H9 (cell line): ENCODE results near the gene ARHGEF25. TPM values are rescaled to one million over a fixed set of nuclear protein-coding genes. Genes with fewer than 3 reads are reported as not detected.

ENCODE experiments used
- DNase-seq: peaks from one replicate; pipeline ENCODE4 v3.0.0-alpha.2; 2017
- H2AFZ ChIP-seq: one replicate; pipeline ENCODE4 v1.6.1; 2013; ENCODE audit warnings: mild to moderate bottlenecking, low read length, control low read depth, moderate library complexity
- H2AK5ac ChIP-seq: 2 replicates; pipeline ENCODE4 v1.6.1; 2013; ENCODE audit warnings: low read length, control low read depth, mixed read lengths; ENCODE audit not compliant: insufficient read length
- H2BK120ac ChIP-seq: one replicate; pipeline ENCODE4 v1.6.1; 2013; ENCODE audit warnings: low read depth, mild to moderate bottlenecking, low read length, control low read depth, inconsistent platforms; ENCODE audit not compliant: poor library complexity, severe bottlenecking
- H2BK12ac ChIP-seq: 2 replicates; pipeline ENCODE4 v1.6.1; 2013; ENCODE audit warnings: low read length, control low read depth, mixed read lengths, low read depth; ENCODE audit not compliant: insufficient read length
- H2BK15ac ChIP-seq: 2 replicates; pipeline ENCODE4 v1.6.1; 2013; ENCODE audit warnings: low read depth, low read length, control low read depth
- H2BK20ac ChIP-seq: one replicate; pipeline ENCODE4 v1.6.1; 2013; ENCODE audit warnings: low read depth, mild to moderate bottlenecking, low read length, control low read depth, inconsistent platforms; ENCODE audit not compliant: poor library complexity, severe bottlenecking
- H2BK5ac ChIP-seq: 2 replicates; pipeline ENCODE4 v1.6.1; 2013; ENCODE audit warnings: low read length, control low read depth, mixed read lengths; ENCODE audit not compliant: insufficient read length
- H3K14ac ChIP-seq: 2 replicates; pipeline ENCODE4 v1.6.1; 2013; ENCODE audit warnings: low read length, control low read depth; ENCODE audit not compliant: insufficient read depth
- H3K18ac ChIP-seq: 2 replicates; pipeline ENCODE4 v1.6.1; 2013; ENCODE audit warnings: low read depth, mild to moderate bottlenecking, mixed read lengths, low read length, control low read depth; ENCODE audit not compliant: insufficient read length
- H3K23ac ChIP-seq: 2 replicates; pipeline ENCODE4 v1.6.1; 2013; ENCODE audit warnings: low read length, control low read depth, mixed read lengths, low read depth; ENCODE audit not compliant: insufficient read length
- H3K23me2 ChIP-seq: 2 replicates; pipeline ENCODE4 v1.6.1; 2013; ENCODE audit warnings: low read depth, mild to moderate bottlenecking, mixed read lengths, low read length, control low read depth; ENCODE audit not compliant: insufficient read length, poor library complexity, severe bottlenecking
- H3K27ac ChIP-seq: 2 replicates; pipeline ENCODE4 v1.5.1; 2013; ENCODE audit warnings: low read length, control low read depth, mixed read lengths, low read depth; ENCODE audit not compliant: insufficient read length
- H3K27me3 ChIP-seq: 2 replicates; pipeline ENCODE4 v1.6.1; 2013; ENCODE audit warnings: low read length, control low read depth, inconsistent platforms; ENCODE audit not compliant: insufficient read depth
- H3K4ac ChIP-seq: 2 replicates; pipeline ENCODE4 v1.6.1; 2013; ENCODE audit warnings: low read depth, mild to moderate bottlenecking, control low read depth, inconsistent platforms, low read length, moderate library complexity
- H3K4me1 ChIP-seq: 2 replicates; pipeline ENCODE4 v1.6.1; 2013; ENCODE audit warnings: low read length, control low read depth, inconsistent platforms; ENCODE audit not compliant: insufficient read depth
- H3K4me2 ChIP-seq: 2 replicates; pipeline ENCODE4 v1.6.1; 2013; ENCODE audit warnings: low read length, control low read depth, mixed read lengths; ENCODE audit not compliant: insufficient read length, insufficient read depth
- H3K56ac ChIP-seq: 2 replicates; pipeline ENCODE4 v1.6.1; 2013; ENCODE audit warnings: low read depth, mild to moderate bottlenecking, mixed read lengths, low read length, control low read depth; ENCODE audit not compliant: insufficient read length
- H3K79me1 ChIP-seq: 2 replicates; pipeline ENCODE4 v1.6.1; 2013; ENCODE audit warnings: low read depth, mild to moderate bottlenecking, moderate library complexity, low read length, control low read depth, inconsistent platforms; ENCODE audit not compliant: insufficient read depth, poor library complexity, severe bottlenecking
- H3K79me2 ChIP-seq: 2 replicates; pipeline ENCODE4 v1.6.1; 2013; ENCODE audit warnings: low read length, control low read depth, inconsistent platforms; ENCODE audit not compliant: insufficient read depth
- H3K9ac ChIP-seq: 2 replicates; pipeline ENCODE4 v1.6.1; 2013; ENCODE audit warnings: low read length, control low read depth, mixed read lengths; ENCODE audit not compliant: insufficient read length; ENCODE audit errors: extremely low read depth
- H3K9me3 ChIP-seq: one replicate; pipeline ENCODE4 v1.6.1; 2013; ENCODE audit warnings: low read depth, low read length, inconsistent platforms; ENCODE audit not compliant: control insufficient read depth
- H3T11ph ChIP-seq: one replicate; pipeline ENCODE4 v1.6.1; 2013; ENCODE audit warnings: mild to moderate bottlenecking, low read length, control low read depth, inconsistent platforms
- H4K20me1 ChIP-seq: one replicate; pipeline ENCODE4 v1.6.1; 2013; ENCODE audit not compliant: control insufficient read depth, insufficient read length, insufficient read depth
- H4K5ac ChIP-seq: 2 replicates; pipeline ENCODE4 v1.6.1; 2013; ENCODE audit warnings: low read depth, mild to moderate bottlenecking, mixed read lengths, low read length, control low read depth; ENCODE audit not compliant: insufficient read length
- H4K8ac ChIP-seq: replicated peaks from 2 replicates; pipeline ENCODE4 v1.6.1; 2013; ENCODE audit warnings: low read length, control low read depth, mixed read lengths, low read depth; ENCODE audit not compliant: insufficient read length
- H4K91ac ChIP-seq: 2 replicates; pipeline ENCODE4 v1.6.1; 2013; ENCODE audit warnings: low read depth, mild to moderate bottlenecking, moderate library complexity, mixed read lengths, low read length, control low read depth; ENCODE audit not compliant: insufficient read length
- H3K27ac Mint-ChIP-seq, 3 experiments: 2 replicates in 2 of 3; 3 replicates in 1 of 3; pipeline ENCODE4 v1.8.0; 2020 to 2021; ENCODE audit warnings: mixed read lengths in 3 of 3, mild to moderate bottlenecking in 1 of 3, moderate library complexity in 1 of 3
- H3K27me3 Mint-ChIP-seq: 2 replicates; pipeline ENCODE4 v1.8.0; 2021; ENCODE audit warnings: low read depth, mild to moderate bottlenecking, moderate library complexity, mixed read lengths
- H3K36me3 Mint-ChIP-seq, 3 experiments: 2 replicates in 2 of 3; 3 replicates in 1 of 3; pipeline ENCODE4 v1.8.0; 2020 to 2021; ENCODE audit warnings: low read depth in 3 of 3, mixed read lengths in 3 of 3; ENCODE audit not compliant: insufficient read depth in 1 of 3
- H3K4me1 Mint-ChIP-seq, 2 experiments: 2 replicates each; pipeline ENCODE4 v1.8.0; 2020; ENCODE audit warnings: mixed read lengths in 2 of 2
- H3K4me3 Mint-ChIP-seq, 2 experiments: 2 replicates in 1 of 2; 3 replicates in 1 of 2; pipeline ENCODE4 v1.8.0; 2020 to 2021; ENCODE audit warnings: mild to moderate bottlenecking in 2 of 2, mixed read lengths in 2 of 2, moderate library complexity in 1 of 2
- H3K9me3 Mint-ChIP-seq, 2 experiments: 2 replicates in 1 of 2; 3 replicates in 1 of 2; pipeline ENCODE4 v1.8.0; 2020; ENCODE audit warnings: mild to moderate bottlenecking in 2 of 2, mixed read lengths in 2 of 2, moderate library complexity in 1 of 2
- whole genome bisulfite sequencing: extraction: QIAGEN DNeasy Blood & Tissue Kit; methylation state at CpG from one replicate; pipeline ENCODE4 v1.1.7; 2013; ENCODE audit warnings: missing lambda C conversion rate, low lambda C conversion rate, mixed read lengths; ENCODE audit not compliant: insufficient read length; ENCODE audit errors: extremely low coverage; 5-methylcytosine and 5-hydroxymethylcytosine counted together
- total RNA-seq: library from RNA; stranded (reverse); gene quantifications from 2 replicates; pipeline ENCODE4 v1.2.1, GENCODE V29; 2021
- TF ChIP-seq, protein P1 (sequence below): fragments of 200-600 bp; sonication (generic); conservative IDR thresholded peaks from 3 replicates; pipeline ENCODE4 v1.8.0; 2021; ENCODE audit warnings: antibody characterized with exemption, mild to moderate bottlenecking

Gene ARHGEF25
- total RNA-seq, 1 experiment from 2014 or later, result 22.6 TPM

DNA sequence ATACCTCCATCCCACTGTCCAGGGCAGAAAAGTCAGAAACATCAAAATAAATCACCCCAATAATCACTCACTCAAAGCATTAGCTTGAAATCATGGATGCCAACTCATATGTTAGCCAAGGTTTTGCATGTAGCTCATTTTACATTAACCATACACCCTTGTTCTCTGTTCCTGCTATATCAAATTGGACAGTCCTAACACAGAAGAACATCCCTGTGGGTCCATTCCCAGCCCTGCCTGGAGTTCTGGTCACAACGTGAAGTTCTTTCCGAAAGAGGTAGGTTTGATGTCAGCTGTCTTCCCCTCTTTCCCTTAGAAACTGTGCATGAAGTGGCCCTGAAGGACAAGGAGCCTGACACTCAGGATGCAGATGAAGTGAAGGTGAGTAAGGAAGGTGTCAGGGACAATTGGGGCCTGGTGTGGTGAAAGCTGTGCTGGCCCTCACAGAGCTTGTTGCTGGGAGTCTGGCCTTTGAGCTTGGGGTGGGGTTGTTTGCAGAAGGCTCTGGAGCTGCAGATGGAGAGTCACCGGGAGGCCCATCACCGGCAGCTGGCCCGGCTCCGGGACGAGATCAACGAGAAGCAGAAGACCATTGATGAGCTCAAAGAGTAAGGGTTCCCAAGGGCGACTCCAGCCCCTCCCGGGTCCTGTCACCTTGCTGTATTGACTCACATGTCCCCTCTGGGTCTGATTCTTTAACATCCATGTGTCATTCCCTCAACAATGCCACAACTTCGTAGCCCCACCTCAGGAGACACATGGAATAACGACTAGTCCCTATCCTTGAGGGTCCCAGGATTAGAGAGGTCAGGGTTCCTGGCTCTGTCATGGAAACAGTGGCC lies 35.2 kb upstream of the ARHGEF25 start:
- H3K27me3 Mint-ChIP-seq, result no peaks in the 10 kb centered on the region
- H3K4me1 Mint-ChIP-seq, result no peaks in the 10 kb centered on the region
- no peak overlapping the region for H3T11ph ChIP-seq
- DNase-seq, result no peak
- no peak overlapping the region for H3K14ac ChIP-seq
- no CpG with 5 or more reads among the region's 12 CpGs for WGBS
- 0 out of 2 replicates have a peak, but pooled peaks cover 2% of the 10 kb centered on the region for H3K79me2 ChIP-seq
- H3K27ac ChIP-seq, result no peak overlapping the region
- TF ChIP-seq, protein P1, sequence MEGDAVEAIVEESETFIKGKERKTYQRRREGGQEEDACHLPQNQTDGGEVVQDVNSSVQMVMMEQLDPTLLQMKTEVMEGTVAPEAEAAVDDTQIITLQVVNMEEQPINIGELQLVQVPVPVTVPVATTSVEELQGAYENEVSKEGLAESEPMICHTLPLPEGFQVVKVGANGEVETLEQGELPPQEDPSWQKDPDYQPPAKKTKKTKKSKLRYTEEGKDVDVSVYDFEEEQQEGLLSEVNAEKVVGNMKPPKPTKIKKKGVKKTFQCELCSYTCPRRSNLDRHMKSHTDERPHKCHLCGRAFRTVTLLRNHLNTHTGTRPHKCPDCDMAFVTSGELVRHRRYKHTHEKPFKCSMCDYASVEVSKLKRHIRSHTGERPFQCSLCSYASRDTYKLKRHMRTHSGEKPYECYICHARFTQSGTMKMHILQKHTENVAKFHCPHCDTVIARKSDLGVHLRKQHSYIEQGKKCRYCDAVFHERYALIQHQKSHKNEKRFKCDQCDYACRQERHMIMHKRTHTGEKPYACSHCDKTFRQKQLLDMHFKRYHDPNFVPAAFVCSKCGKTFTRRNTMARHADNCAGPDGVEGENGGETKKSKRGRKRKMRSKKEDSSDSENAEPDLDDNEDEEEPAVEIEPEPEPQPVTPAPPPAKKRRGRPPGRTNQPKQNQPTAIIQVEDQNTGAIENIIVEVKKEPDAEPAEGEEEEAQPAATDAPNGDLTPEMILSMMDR, result no peak
- H3K4ac ChIP-seq, result no peak overlapping the region
- no peaks in the 10 kb centered on the region for H3K4me1 ChIP-seq
- no peak overlapping the region for H3K4me3 Mint-ChIP-seq
- no peaks in the 10 kb centered on the region for H4K20me1 ChIP-seq
- H4K5ac ChIP-seq, result no peak overlapping the region
- no peak overlapping the region for H3K9ac ChIP-seq
- H3K23me2 ChIP-seq, result no peaks in the 10 kb centered on the region
- H3K18ac ChIP-seq, result no peak overlapping the region
- no peak overlapping the region for H3K23ac ChIP-seq
- H2BK12ac ChIP-seq, result no peak overlapping the region
- no peak overlapping the region for H2AK5ac ChIP-seq
- no peak overlapping the region for H4K91ac ChIP-seq
- no peaks in the 10 kb centered on the region for H3K9me3 Mint-ChIP-seq
- H3K56ac ChIP-seq, result no peak overlapping the region
- peaks cover 47 to 86% (median 75%) of the 10 kb centered on the region in 3 experiments for H3K36me3 Mint-ChIP-seq
- no peaks in the 10 kb centered on the region for H3K27me3 ChIP-seq
- H2AFZ ChIP-seq, result no peak overlapping the region
- H3K79me1 ChIP-seq, result no peaks in the 10 kb centered on the region
- H2BK20ac ChIP-seq, result no peak overlapping the region
- H3K9me3 ChIP-seq, result no peaks in the 10 kb centered on the region
- H2BK15ac ChIP-seq, result no peak overlapping the region
- no peak overlapping the region; a peak in 1 of 7 replicates for H3K27ac Mint-ChIP-seq
- H2BK120ac ChIP-seq, result no peak overlapping the region
- H2BK5ac ChIP-seq, result no peak overlapping the region
- no peak overlapping the region for H3K4me2 ChIP-seq
- H4K8ac ChIP-seq, result no peak overlapping the region
